Endothelial cell (in vitro differentiated cells): Measurements from ENCODE around the gene USP25. TPM values are rescaled to one million over a fixed set of nuclear protein-coding genes. Genes with fewer than 3 reads are reported as not detected.

ENCODE experiments used
- DNase-seq: peaks from one replicate; pipeline ENCODE4 v3.0.0; 2021; ENCODE audit warnings: low spot score
- H3K27ac Mint-ChIP-seq: one replicate; pipeline ENCODE4 v1.8.0; 2021; ENCODE audit warnings: mixed read lengths, inconsistent platforms; ENCODE audit not compliant: unreplicated experiment
- H3K27me3 Mint-ChIP-seq: one replicate; pipeline ENCODE4 v1.8.0; 2021; ENCODE audit warnings: mild to moderate bottlenecking, moderate library complexity, mixed read lengths, inconsistent platforms; ENCODE audit not compliant: unreplicated experiment
- H3K36me3 Mint-ChIP-seq: one replicate; pipeline ENCODE4 v1.8.0; 2021; ENCODE audit warnings: mild to moderate bottlenecking, low read depth, mixed read lengths, inconsistent platforms; ENCODE audit not compliant: unreplicated experiment
- H3K4me1 Mint-ChIP-seq: one replicate; pipeline ENCODE4 v1.8.0; 2021; ENCODE audit warnings: mild to moderate bottlenecking, mixed read lengths, inconsistent platforms; ENCODE audit not compliant: unreplicated experiment
- H3K4me3 Mint-ChIP-seq: one replicate; pipeline ENCODE4 v1.8.0; 2021; ENCODE audit warnings: mild to moderate bottlenecking, mixed read lengths, inconsistent platforms; ENCODE audit not compliant: unreplicated experiment
- H3K9me3 Mint-ChIP-seq: one replicate; pipeline ENCODE4 v1.8.0; 2021; ENCODE audit warnings: mixed read lengths, inconsistent platforms; ENCODE audit not compliant: unreplicated experiment
- total RNA-seq: library from RNA; stranded (reverse); fragmentation: NEBNext Ultra II Directional; extraction: Animal tissue kit (Norgen Biotek cat#: 25700); gene quantifications from one replicate; pipeline ENCODE4 v1.2.1, GENCODE V29; 2021; ENCODE audit not compliant: unreplicated experiment
- TF ChIP-seq, protein P1 (sequence below): fragments of 200-600 bp; sonication (generic); IDR thresholded peaks from one replicate; pipeline ENCODE4 v1.5.0; 2021; ENCODE audit warnings: antibody characterized with exemption; ENCODE audit not compliant: unreplicated experiment

The USP25 gene
- total RNA-seq, 1 donor from 2014 or later: 38.0 TPM

DNA sequence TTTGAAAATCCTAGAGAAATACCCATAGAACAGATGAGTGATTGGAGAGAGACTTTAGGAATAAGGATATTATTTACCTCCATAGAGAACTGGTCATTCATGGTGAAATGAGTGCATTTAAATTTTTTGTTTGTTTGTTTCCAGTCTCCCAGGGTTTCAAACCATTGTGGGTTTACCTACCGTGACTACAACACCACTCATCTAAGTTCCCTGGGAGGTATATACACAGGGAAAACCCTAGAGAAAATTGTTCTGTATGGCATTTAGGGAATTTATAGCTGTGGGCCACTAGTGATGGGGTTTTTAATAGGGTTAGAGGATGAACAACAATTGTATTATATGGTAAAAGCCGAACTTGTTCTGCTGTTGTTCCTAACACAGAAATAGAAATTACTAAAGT lies 109.2 kb downstream of the USP25 start:
- Mint-ChIP-seq H3K9me3 (no peaks in the 10 kb centered on the region), H3K4me3 (no peak overlapping the region), H3K27ac (no peak overlapping the region), H3K4me1 (no peaks in the 10 kb centered on the region), H3K36me3 (no peaks in the 10 kb centered on the region), H3K27me3 (no peaks in the 10 kb centered on the region)
- no peak for DNase-seq
- TF ChIP-seq, protein P1, sequence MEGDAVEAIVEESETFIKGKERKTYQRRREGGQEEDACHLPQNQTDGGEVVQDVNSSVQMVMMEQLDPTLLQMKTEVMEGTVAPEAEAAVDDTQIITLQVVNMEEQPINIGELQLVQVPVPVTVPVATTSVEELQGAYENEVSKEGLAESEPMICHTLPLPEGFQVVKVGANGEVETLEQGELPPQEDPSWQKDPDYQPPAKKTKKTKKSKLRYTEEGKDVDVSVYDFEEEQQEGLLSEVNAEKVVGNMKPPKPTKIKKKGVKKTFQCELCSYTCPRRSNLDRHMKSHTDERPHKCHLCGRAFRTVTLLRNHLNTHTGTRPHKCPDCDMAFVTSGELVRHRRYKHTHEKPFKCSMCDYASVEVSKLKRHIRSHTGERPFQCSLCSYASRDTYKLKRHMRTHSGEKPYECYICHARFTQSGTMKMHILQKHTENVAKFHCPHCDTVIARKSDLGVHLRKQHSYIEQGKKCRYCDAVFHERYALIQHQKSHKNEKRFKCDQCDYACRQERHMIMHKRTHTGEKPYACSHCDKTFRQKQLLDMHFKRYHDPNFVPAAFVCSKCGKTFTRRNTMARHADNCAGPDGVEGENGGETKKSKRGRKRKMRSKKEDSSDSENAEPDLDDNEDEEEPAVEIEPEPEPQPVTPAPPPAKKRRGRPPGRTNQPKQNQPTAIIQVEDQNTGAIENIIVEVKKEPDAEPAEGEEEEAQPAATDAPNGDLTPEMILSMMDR: no peak

DNA sequence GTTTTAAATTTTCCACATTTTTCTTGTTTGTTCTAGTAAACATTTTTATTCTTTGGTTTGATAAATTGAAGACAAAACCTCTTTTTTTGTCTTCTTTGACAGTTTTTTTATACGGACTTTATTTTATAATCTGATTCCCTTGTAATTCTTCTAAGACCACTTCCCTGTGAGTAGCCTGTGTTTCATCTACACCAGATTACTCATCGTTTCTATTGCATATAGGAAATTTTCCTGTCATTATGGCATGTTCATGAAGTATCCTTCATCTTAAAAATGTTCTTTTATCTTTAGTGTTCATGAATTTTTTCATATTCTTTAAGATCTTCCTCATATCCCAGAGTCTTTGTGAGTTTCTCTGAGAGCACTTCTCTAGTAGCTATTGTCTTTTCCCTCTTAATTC lies 109.8 kb downstream of the USP25 start:
- Mint-ChIP-seq H3K36me3 (no peaks in the 10 kb centered on the region), H3K9me3 (no peaks in the 10 kb centered on the region), H3K27me3 (no peaks in the 10 kb centered on the region), H3K27ac (no peak overlapping the region), H3K4me3 (no peak overlapping the region), H3K4me1 (no peaks in the 10 kb centered on the region)
- DNase-seq: no peak
- TF ChIP-seq, protein P1: no peak

DNA sequence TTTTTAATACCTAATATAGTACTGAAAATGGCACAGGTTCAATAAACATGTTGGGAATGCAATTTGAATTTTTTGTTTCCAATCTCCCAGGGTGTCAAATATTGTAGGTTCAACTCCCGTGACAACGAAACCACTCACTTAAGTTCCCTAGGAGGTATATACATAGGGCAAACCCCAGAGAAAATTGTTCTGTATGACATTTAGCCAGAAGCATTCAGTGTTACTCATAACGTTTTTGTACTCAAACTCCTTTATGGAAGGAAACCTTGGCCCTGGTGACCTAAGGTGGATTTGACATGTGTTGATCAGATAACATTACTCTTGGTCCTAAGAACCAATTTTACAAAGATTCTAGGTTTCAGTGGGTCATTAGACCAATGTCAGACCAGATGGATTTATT lies 110.6 kb downstream of the USP25 start:
- no peaks in the 10 kb centered on the region for H3K36me3 Mint-ChIP-seq
- H3K9me3 Mint-ChIP-seq: no peaks in the 10 kb centered on the region
- TF ChIP-seq, protein P1: no peak
- H3K27ac Mint-ChIP-seq: no peak overlapping the region
- no peak for DNase-seq
- H3K27me3 Mint-ChIP-seq: no peaks in the 10 kb centered on the region
- H3K4me3 Mint-ChIP-seq: no peak overlapping the region
- no peaks in the 10 kb centered on the region for H3K4me1 Mint-ChIP-seq

DNA sequence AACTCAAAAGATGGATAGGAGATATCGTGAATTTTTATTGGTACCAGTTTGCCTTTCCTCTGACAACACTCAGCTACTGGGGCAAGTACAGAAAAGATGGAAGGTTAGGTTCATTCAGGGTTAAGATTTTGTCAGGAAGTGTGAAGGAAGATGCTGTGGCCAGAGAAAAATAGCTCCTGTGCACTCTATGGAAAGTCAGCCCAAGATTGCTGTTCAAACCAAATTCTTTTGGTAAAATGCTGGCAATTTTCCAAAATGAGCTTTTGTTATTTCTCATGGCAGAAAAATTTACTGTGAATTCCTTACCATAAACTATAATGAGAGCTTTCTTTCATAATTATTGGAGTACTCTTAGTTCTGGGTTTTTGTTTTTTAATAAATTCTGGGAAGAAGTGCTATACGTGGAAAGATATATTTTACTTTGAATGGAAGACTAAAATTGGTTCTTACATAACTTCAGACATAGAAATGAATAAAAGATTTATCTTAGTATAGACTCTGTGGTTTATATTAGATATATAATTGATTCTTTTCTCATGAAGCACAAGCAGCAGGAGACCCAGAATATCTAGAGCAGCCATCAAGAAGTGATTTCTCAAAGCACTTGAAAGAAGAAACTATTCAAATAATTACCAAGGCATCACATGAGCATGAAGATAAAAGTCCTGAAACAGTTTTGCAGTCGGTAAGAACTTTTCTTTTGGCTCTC lies 112.2 kb downstream of the USP25 start:
- Mint-ChIP-seq H3K27me3 (no peaks in the 10 kb centered on the region), H3K4me1 (no peaks in the 10 kb centered on the region), H3K36me3 (no peaks in the 10 kb centered on the region), H3K27ac (no peak overlapping the region), H3K9me3 (no peaks in the 10 kb centered on the region), H3K4me3 (no peak overlapping the region)
- TF ChIP-seq, protein P1: no peak
- DNase-seq: no peak

DNA sequence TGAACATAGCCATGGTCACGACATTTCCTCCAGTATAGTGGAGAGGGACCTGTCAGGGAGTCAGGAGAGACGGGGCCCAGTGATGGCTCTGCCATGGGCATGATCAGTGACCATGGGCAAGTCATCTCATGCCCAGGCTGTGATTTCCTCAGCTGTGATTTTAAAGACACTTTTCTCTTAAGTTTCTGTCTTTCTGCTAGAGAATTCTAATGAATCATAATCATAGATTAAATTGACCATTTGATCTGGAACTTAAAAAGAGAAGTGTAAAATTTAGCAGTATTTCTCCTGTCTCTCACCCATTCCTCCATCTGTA lies 112.7 kb downstream of the USP25 start:
- TF ChIP-seq, protein P1: no peak
- no peak overlapping the region for H3K27ac Mint-ChIP-seq
- no peaks in the 10 kb centered on the region for H3K27me3 Mint-ChIP-seq
- DNase-seq: no peak
- no peaks in the 10 kb centered on the region for H3K4me1 Mint-ChIP-seq
- H3K36me3 Mint-ChIP-seq: no peaks in the 10 kb centered on the region
- H3K9me3 Mint-ChIP-seq: no peaks in the 10 kb centered on the region
- no peak overlapping the region for H3K4me3 Mint-ChIP-seq
